HG02642 (cell line): ENCODE data around the gene SPPL2A.
"Not testable (repeated sequence)": the region's sequence is repeated elsewhere in the genome, so short reads cannot be mapped to it uniquely, and the experiment has no call there.

Experiments used
- ATAC-seq: cut with Tn5 transposase; IDR thresholded peaks from one replicate; pipeline ENCODE4 v1.9.1; 2021; ENCODE audit warnings: mild to moderate bottlenecking; ENCODE audit not compliant: unreplicated experiment, poor library complexity

Gene SPPL2A

DNA sequence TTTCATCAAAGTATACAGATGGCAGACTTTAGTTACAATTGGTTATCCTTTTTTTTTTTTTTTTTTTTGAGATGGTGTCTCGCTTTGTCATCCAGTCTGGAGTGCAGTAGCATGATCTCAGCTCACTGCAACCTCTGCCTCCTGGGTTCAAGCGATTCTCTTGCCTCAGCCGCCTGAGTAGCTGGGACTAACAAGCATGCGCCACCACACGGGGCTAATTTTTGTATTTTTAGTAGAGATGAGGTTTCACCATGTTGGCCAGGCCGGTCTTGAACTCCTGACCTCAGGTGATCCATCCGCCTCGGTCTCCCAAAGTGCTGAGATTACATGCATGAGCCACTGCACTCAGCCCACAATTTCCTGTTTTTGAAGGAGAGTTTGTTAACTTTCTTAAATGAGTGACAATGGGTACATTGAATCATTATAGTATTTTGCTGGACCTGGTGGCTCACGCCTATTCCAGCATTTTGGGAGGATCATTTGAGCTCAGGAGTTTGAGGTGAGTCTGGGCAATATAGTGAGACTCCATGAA is 70.8 kb downstream of the SPPL2A start:
- ATAC-seq, result not testable (repeated sequence)

- no peak for ATAC-seq
Measured at GRCh38 chr15:50687302-50687902, 78.1 kb downstream of the SPPL2A start.

- ATAC-seq, result peak; percentile 85
Measured at GRCh38 chr15:50686469-50687301, 78.8 kb downstream of the SPPL2A start, which contains the start of gene TRPM7. Gene TRPM7 (minus strand): TSS chr15:50686797. CDS start chr15:50686533, 264 bp downstream.

DNA sequence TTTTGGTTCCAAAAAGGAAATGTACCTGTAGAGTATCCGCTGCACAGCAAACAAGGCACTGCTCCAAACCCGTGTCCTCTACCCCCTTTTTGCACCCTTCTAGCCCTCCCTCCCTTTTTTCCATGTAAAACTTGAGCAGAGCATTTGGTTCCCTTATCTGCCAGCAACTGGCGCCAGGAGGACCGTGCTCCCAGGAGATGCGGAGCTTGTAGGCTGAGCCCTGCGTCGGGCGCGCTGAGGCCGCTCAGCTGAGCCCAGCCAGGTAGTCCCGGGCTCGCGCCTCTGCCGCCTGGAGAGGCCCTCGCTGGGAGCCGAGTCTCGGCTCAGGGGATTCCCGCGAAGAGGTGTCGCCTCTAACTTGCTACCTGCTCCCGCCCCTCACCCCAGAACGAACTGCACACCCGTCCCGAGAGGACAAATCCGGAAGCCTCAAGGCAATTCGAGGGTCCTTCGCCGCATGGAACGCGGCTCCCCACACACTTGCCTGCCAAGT is 79.5 kb downstream of the SPPL2A start:
- ATAC-seq, result peak; percentile 71

GRCh38 chr15:50685191-50685975 is 80.1 kb downstream of the SPPL2A start:
- ATAC-seq, result no peak

GRCh38 chr15:50681467-50681866 is 84.0 kb downstream of the SPPL2A start:
- no peak for ATAC-seq

GRCh38 chr15:50676799-50677483 is 88.6 kb downstream of the SPPL2A start:
- no peak for ATAC-seq

- no peak for ATAC-seq
Measured at GRCh38 chr15:50675535-50676144, 89.9 kb downstream of the SPPL2A start.

DNA sequence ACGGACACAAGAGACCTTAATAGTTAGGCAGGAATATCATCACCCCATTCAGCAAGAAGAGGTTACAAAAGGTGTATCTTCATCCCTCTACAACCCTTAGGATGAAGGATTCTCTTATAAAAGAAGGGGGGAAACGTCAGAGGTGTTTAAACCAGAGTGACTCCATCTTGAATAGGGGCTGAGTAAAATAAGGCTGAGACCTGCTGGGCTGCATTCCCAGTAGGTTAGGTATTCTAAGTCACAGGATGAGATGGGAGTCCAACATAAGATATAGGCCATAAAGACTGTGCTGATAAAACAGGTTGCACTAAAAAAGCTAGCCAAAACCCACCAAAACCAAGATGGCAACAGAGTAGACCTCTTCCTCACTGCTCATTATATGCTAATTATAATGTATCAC is 95.4 kb downstream of the SPPL2A start:
- no peak for ATAC-seq

GRCh38 chr15:50669611-50670010 is 95.9 kb downstream of the SPPL2A start:
- ATAC-seq, result no peak

GRCh38 chr15:50665938-50666337 is 99.6 kb downstream of the SPPL2A start:
- no peak for ATAC-seq

DNA sequence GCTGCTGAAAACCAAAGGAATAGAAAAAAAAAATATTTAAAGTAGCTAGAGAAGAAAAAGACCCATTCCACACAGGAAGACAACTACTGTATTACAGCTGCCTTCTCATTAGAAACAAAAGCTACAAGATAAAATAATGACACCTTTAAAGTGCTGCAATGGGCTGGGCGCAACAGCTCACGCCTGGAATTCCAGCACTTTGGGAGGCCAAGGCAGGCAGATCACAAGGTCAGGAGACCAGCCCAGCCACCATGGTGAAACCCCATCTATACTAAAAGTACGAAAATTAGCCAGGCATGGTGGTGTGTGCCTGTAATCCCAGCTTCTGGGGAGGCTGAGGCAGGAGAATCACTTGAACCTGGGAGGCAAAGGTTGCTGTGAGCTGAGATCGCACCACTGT is 110.0 kb downstream of the SPPL2A start:
- ATAC-seq, result no peak

- ATAC-seq, result no peak
Measured at GRCh38 chr15:50653156-50653743, 112.3 kb downstream of the SPPL2A start.

- ATAC-seq, result no peak
Measured at GRCh38 chr15:50652671-50653070, 112.8 kb downstream of the SPPL2A start.
